IMR-90 (cell line): ENCODE data around the gene RBMS3. TPM values are rescaled to one million over a fixed set of nuclear protein-coding genes. Genes with fewer than 3 reads are reported as not detected.

Source experiments
- ATAC-seq: fragments of 200-7000 bp; cut with Tn5 transposase; 2 replicates; pipeline ENCODE4 v1.9.1; 2020; ENCODE audit warnings: low read depth, mild to moderate bottlenecking, moderate library complexity
- BruUV-seq: library from RNA; stranded (reverse); fragments of 400-500 nt; replicated peaks from 2 replicates; lab custom pipeline; 2021; lab: Mats Ljungman, UMichigan
- CTCF ChIA-PET: fragments of 300-600 bp; formaldehyde crosslinking; extraction: SDS; loops from one replicate; lab custom pipeline; 2021; ENCODE audit warnings: antibody characterized with exemption; lab: Yijun Ruan, JAX
- POLR2A ChIA-PET: fragments of 300-600 bp; sonication (Branson Sonifier 250); formaldehyde crosslinking; loops from one replicate; lab custom pipeline; 2022; ENCODE audit warnings: antibody characterized with exemption; ENCODE audit not compliant: unreplicated experiment; lab: Charles Lee
- DNase-seq: peaks from one replicate; pipeline ENCODE4 v3.0.0; 2013
- H2AFZ ChIP-seq: replicated peaks from 2 replicates; pipeline ENCODE3; 2013; ENCODE audit warnings: low read length, mild to moderate bottlenecking; ENCODE audit not compliant: poor library complexity
- H2AK5ac ChIP-seq: 2 replicates; pipeline ENCODE4 v1.6.1; 2013; ENCODE audit warnings: low read depth, low read length, inconsistent platforms
- H2AK9ac ChIP-seq: replicated peaks from 2 replicates; pipeline ENCODE3; 2013; ENCODE audit warnings: mild to moderate bottlenecking, low read depth, low read length, moderate library complexity; ENCODE audit not compliant: poor library complexity
- H2BK120ac ChIP-seq: 2 replicates; pipeline ENCODE4 v1.6.1; 2013; ENCODE audit warnings: low read depth, low read length, inconsistent platforms
- H2BK15ac ChIP-seq: 3 replicates; pipeline ENCODE4 v1.6.1; 2013; ENCODE audit warnings: low read depth, low read length, inconsistent platforms
- H2BK20ac ChIP-seq: 2 replicates; pipeline ENCODE4 v1.6.1; 2013; ENCODE audit warnings: low read depth, mild to moderate bottlenecking, inconsistent platforms, low read length, moderate library complexity
- H2BK5ac ChIP-seq: 2 replicates; pipeline ENCODE4 v1.6.1; 2013; ENCODE audit warnings: mild to moderate bottlenecking, low read depth, low read length, inconsistent platforms; ENCODE audit not compliant: poor library complexity, severe bottlenecking
- H3K14ac ChIP-seq: replicated peaks from 2 replicates; pipeline ENCODE4 v1.6.1; 2013; ENCODE audit warnings: low read depth, low read length, inconsistent platforms
- H3K18ac ChIP-seq: 2 replicates; pipeline ENCODE4 v1.6.1; 2013; ENCODE audit warnings: low read depth, low read length, control low read depth
- H3K23ac ChIP-seq: 2 replicates; pipeline ENCODE4 v1.6.1; 2013; ENCODE audit warnings: low read depth, low read length, inconsistent platforms
- H3K27ac ChIP-seq: 2 replicates; pipeline ENCODE4 v1.5.1; 2013; ENCODE audit warnings: mild to moderate bottlenecking, control low read depth, low read length; ENCODE audit not compliant: insufficient read depth
- H3K27me3 ChIP-seq: 2 replicates; pipeline ENCODE4 v1.6.1; 2013; ENCODE audit warnings: low read length; ENCODE audit not compliant: control insufficient read depth, insufficient read depth
- H3K36me3 ChIP-seq: 2 replicates; pipeline ENCODE4 v1.6.1; 2013; ENCODE audit warnings: low read length, mixed read lengths; ENCODE audit not compliant: control insufficient read depth, insufficient read depth
- H3K4ac ChIP-seq: 2 replicates; pipeline ENCODE4 v1.6.1; 2013; ENCODE audit warnings: low read depth, low read length, inconsistent platforms
- H3K4me1 ChIP-seq: 2 replicates; pipeline ENCODE4 v1.6.1; 2013; ENCODE audit warnings: low read length, mixed read lengths; ENCODE audit not compliant: control insufficient read depth, insufficient read depth
- H3K4me2 ChIP-seq: 2 replicates; pipeline ENCODE4 v1.6.1; 2013; ENCODE audit warnings: low read depth, mild to moderate bottlenecking, control low read depth, low read length, moderate library complexity
- H3K4me3 ChIP-seq: 2 replicates; pipeline ENCODE4 v1.5.1; 2013; ENCODE audit warnings: low read depth, mild to moderate bottlenecking, control low read depth, low read length, moderate library complexity; ENCODE audit not compliant: insufficient read depth
- H3K56ac ChIP-seq: 2 replicates; pipeline ENCODE4 v1.6.1; 2013; ENCODE audit warnings: low read length, inconsistent platforms; ENCODE audit not compliant: insufficient read depth; ENCODE audit errors: extremely low read depth
- H3K79me1 ChIP-seq, 2 experiments: 2 replicates each; pipeline ENCODE4 v1.6.1; 2013; ENCODE audit warnings: low read length in 2 of 2, inconsistent platforms in 1 of 2, low read depth in 1 of 2
- H3K9ac ChIP-seq: 2 replicates; pipeline ENCODE4 v1.6.1; 2013; ENCODE audit warnings: low read depth, low read length, control low read depth
- H3K9me1 ChIP-seq: 2 replicates; pipeline ENCODE4 v1.6.1; 2013; ENCODE audit warnings: low read length, inconsistent platforms; ENCODE audit not compliant: insufficient read depth
- H3K9me3 ChIP-seq: 2 replicates; pipeline ENCODE4 v1.6.1; 2013; ENCODE audit warnings: low read length; ENCODE audit not compliant: control insufficient read depth, insufficient read depth
- H4K20me1 ChIP-seq: 2 replicates; pipeline ENCODE4 v1.6.1; 2013; ENCODE audit warnings: low read length, inconsistent platforms; ENCODE audit not compliant: insufficient read depth
- H4K5ac ChIP-seq: 2 replicates; pipeline ENCODE4 v1.6.1; 2013; ENCODE audit warnings: mild to moderate bottlenecking, low read depth, low read length, control low read depth
- H4K8ac ChIP-seq, 2 experiments: 2 replicates each; pipeline ENCODE4 v1.6.1; 2013; ENCODE audit warnings: low read depth in 2 of 2, low read length in 2 of 2, control low read depth in 1 of 2, inconsistent platforms in 1 of 2
- H4K91ac ChIP-seq: 2 replicates; pipeline ENCODE4 v1.6.1; 2013; ENCODE audit warnings: low read depth, low read length, inconsistent platforms; ENCODE audit not compliant: insufficient read depth
- BHLHE40 ChIP-seq: fragments of 150-350 bp; IDR thresholded peaks from 2 replicates; pipeline ENCODE4 v1.6.1; 2016; ENCODE audit warnings: mild to moderate bottlenecking, low read depth, low read length
- CTCF ChIP-seq: conservative IDR thresholded peaks from 2 replicates; pipeline ENCODE4 v1.5.1; 2012; ENCODE audit warnings: mild to moderate bottlenecking, low read depth, low read length, improper control_type of control experiment
- ELK1 ChIP-seq: fragments of 150-350 bp; IDR thresholded peaks from 2 replicates; pipeline ENCODE4 v1.6.1; 2016; ENCODE audit warnings: low read depth, mild to moderate bottlenecking, low read length, moderate library complexity, borderline replicate concordance
- MAFK ChIP-seq: IDR thresholded peaks from 2 replicates; pipeline ENCODE4 v1.6.1; 2012; ENCODE audit warnings: low read depth, low read length, improper control_type of control experiment
- MXI1 ChIP-seq: IDR thresholded peaks from 2 replicates; pipeline ENCODE4 v1.6.1; 2012; ENCODE audit warnings: low read depth, mild to moderate bottlenecking, low read length, moderate library complexity, borderline replicate concordance
- NFE2L2 ChIP-seq: fragments of 150-350 bp; IDR thresholded peaks from 2 replicates; pipeline ENCODE4 v1.6.1; 2016; ENCODE audit warnings: low read depth, mild to moderate bottlenecking, low read length
- RCOR1 ChIP-seq: IDR thresholded peaks from 2 replicates; pipeline ENCODE4 v1.6.1; 2012; ENCODE audit warnings: mild to moderate bottlenecking, low read length, improper control_type of control experiment; ENCODE audit not compliant: insufficient replicate concordance
- RFX5 ChIP-seq: IDR thresholded peaks from 2 replicates; pipeline ENCODE4 v1.8.0; 2012; ENCODE audit warnings: low read depth, mild to moderate bottlenecking, low read length, moderate library complexity
- SMC3 ChIP-seq: fragments of 150-350 bp; IDR thresholded peaks from 2 replicates; pipeline ENCODE4 v1.6.1; 2016; ENCODE audit warnings: low read depth, mild to moderate bottlenecking, antibody characterized with exemption, low read length, moderate library complexity
- WGBS, 2 experiments: methylation state at CpG; one replicate each; pipeline versions ENCODE4 v1.1.5 to v1.1.7; 2013; ENCODE audit warnings: missing lambda C conversion rate in 2 of 2; ENCODE audit not compliant: insufficient read length in 1 of 2; ENCODE audit errors: extremely low coverage in 2 of 2; 5-methylcytosine and 5-hydroxymethylcytosine counted together
- dilution Hi-C: fragments of 300-500 bp; cut with HindIII; formaldehyde crosslinking; loops from one replicate; pipeline ENCODE4 v1.14.3; 2018; ENCODE audit warnings: low sequenced_read_pairs; ENCODE audit not compliant: unreplicated experiment
- in situ Hi-C: fragments of 300-500 bp; cut with MboI; formaldehyde crosslinking; loops from 3 replicates; pipeline ENCODE4 v1.14.3; 2019; ENCODE audit warnings: low sequenced_read_pairs, inconsistent platforms, mixed read lengths
- intact Hi-C: fragments of 100-400 bp; cut with micrococcal nuclease; formaldehyde crosslinking; loops from 2 replicates; pipeline ENCODE4 v1.10.0; 2022
- polyA plus RNA-seq, 3 experiments: library from polyadenylated mRNA; depleted of rRNA; stranded (reverse); fragments of >200 nt; gene quantifications; 2 replicates each; pipeline ENCODE4 v1.2.3, GENCODE V29; 2012; ENCODE audit warnings: low replicate concordance in 1 of 3
- total RNA-seq: library from RNA; depleted of rRNA; stranded (reverse); fragments of >200 nt; gene quantifications from 2 replicates; pipeline ENCODE4 v1.2.3, GENCODE V29; 2012

Gene RBMS3
- total and polyA plus RNA-seq, 2 of the 4 experiments (the other 2 are of a cell fraction) = 15.2 to 127 TPM

- Histone ChIP-seq H3K36me3 (no peaks in the 10 kb centered on the region; the same call in 1 of the 2 replicates), H3K14ac (no peak overlapping the region), H2BK20ac (no peak overlapping the region), H3K23ac (no peak overlapping the region), H4K20me1 (no peaks in the 10 kb centered on the region), H3K9me3 (no peaks in the 10 kb centered on the region), H3K4me1 (peaks cover 3% of the 10 kb centered on the region), H3K18ac (no peak overlapping the region), H3K4ac (no peak overlapping the region), H2BK15ac (no peak overlapping the region), H3K56ac (no peak overlapping the region), H3K27me3 (no peaks in the 10 kb centered on the region), H3K9ac (no peak overlapping the region), H3K4me3 (no peak overlapping the region), H3K9me1 (peaks cover 8% of the 10 kb centered on the region), H2BK120ac (no peak overlapping the region), H3K79me1 (peaks cover 10 to 31% of the 10 kb centered on the region in 2 experiments), H2AFZ (no peak overlapping the region), H3K4me2 (no peak overlapping the region), H2AK5ac (no peak overlapping the region), H3K27ac (no peak overlapping the region), H4K91ac (no peak overlapping the region), H4K8ac (no peak overlapping the region), H4K5ac (no peak overlapping the region), H2AK9ac (no peak overlapping the region), H2BK5ac (no peak overlapping the region)
- CTCF ChIA-PET = no interaction called here
- intact Hi-C loops (no loop called here), dilution Hi-C loops (no loop called here), in situ Hi-C loops (no loop called here)
- POLR2A ChIA-PET = no interaction called here
- no TSS peak for BruUV-seq
- DNase-seq (no peak), ATAC-seq (no peak)
- TF ChIP-seq SMC3 (no peak), BHLHE40 (no peak), ELK1 (no peak), CTCF (no peak), RCOR1 (no peak), MAFK (no peak), MXI1 (no peak), NFE2L2 (no peak), RFX5 (no peak)
- no CpG with 5 or more reads among the region's 4 CpGs for WGBS, 2 experiments
Measured at GRCh38 chr3:29653680-29654079, 372.8 kb downstream of the RBMS3 start.
